ENCODE data around the gene GGNBP2. TPM values are rescaled to one million over a fixed set of nuclear protein-coding genes. Genes with fewer than 3 reads are reported as not detected.

GGNBP2 gene
- total RNA-seq, 1 donor from 2014 or later = 71.2 TPM

DNA sequence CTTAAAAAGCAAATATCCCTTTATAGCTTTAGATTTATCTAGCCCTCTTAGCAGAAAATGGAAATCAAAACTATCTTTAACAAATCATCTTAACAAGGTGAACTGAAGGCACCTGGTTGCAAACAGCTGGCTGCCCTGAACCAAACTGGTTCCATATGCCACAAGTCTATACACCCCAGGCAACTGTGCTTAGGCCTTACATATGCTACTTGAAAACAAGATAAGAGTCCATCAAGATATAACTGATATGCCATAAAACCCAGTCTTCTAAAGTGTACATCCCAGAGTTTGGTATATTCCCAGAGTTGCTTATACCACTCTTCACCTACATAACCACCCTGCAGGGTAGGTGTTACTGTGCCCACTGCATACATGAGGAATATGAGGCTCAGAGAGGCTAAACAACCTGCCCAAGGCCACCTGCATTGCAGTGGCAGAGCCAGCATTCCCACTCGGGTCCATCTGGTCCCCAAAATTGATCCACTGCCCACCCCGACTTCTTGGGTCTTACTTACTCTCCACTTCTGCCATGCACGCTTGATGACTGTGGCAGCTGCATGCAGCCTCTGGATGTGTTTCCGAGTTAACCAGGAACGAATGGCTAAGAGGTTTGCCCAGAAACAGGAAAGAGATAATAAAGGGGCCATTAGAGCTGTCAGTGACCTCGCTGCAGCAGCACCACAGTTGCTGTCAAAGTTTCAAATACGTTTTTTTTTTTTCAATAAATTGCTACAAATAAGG lies 46.0 kb upstream of the GGNBP2 start:
- TF ChIP-seq, protein P1, sequence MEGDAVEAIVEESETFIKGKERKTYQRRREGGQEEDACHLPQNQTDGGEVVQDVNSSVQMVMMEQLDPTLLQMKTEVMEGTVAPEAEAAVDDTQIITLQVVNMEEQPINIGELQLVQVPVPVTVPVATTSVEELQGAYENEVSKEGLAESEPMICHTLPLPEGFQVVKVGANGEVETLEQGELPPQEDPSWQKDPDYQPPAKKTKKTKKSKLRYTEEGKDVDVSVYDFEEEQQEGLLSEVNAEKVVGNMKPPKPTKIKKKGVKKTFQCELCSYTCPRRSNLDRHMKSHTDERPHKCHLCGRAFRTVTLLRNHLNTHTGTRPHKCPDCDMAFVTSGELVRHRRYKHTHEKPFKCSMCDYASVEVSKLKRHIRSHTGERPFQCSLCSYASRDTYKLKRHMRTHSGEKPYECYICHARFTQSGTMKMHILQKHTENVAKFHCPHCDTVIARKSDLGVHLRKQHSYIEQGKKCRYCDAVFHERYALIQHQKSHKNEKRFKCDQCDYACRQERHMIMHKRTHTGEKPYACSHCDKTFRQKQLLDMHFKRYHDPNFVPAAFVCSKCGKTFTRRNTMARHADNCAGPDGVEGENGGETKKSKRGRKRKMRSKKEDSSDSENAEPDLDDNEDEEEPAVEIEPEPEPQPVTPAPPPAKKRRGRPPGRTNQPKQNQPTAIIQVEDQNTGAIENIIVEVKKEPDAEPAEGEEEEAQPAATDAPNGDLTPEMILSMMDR (IDR thresholded peaks at IDR 0.05; ENCODE audit: unreplicated experiment) = no peak
- no peaks in the 10 kb centered on the region for H3K27me3 Mint-ChIP-seq (ENCODE audit: low read depth)
- peaks cover 22% of the 10 kb centered on the region for H3K36me3 Mint-ChIP-seq
- H3K9me3 Mint-ChIP-seq = no peaks in the 10 kb centered on the region
- H3K4me1 Mint-ChIP-seq = no peaks in the 10 kb centered on the region
- no peak overlapping the region for H3K4me3 Mint-ChIP-seq
- DNase-seq (ENCODE audit: low spot score in 2 of 2, unreplicated experiment in 2 of 2) = no peak
- no peak overlapping the region for H3K27ac Mint-ChIP-seq

DNA sequence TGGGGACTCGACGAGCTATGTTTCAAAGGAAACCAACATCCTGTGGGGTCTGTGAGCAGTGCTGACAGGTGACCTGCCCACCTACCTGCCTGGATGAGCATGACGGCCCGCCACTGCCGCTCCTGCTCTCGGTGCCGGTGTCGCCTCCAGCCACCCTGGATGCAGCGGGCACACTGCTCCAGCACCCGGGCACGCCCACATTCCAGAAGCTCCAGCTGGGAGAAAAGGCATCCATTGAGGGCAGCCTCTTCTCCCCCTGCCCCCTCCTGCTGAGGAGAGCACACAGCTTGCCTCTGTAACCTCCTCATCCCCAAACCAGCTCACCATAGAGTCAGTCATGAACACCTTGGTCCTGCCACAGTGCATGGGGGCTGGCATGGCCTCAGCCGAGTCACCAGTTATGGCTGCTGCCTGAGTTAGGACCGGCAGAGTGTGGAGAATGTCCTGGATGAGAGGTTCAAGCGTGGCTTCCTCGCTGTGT lies 43.9 kb upstream of the GGNBP2 start:
- H3K27ac Mint-ChIP-seq = no peak overlapping the region
- TF ChIP-seq, protein P1 (IDR thresholded peaks at IDR 0.05; ENCODE audit: unreplicated experiment) = no peak
- no peaks in the 10 kb centered on the region for H3K9me3 Mint-ChIP-seq
- H3K27me3 Mint-ChIP-seq (ENCODE audit: low read depth) = no peaks in the 10 kb centered on the region
- DNase-seq (ENCODE audit: low spot score in 2 of 2, unreplicated experiment in 2 of 2) = no peak
- no peaks in the 10 kb centered on the region for H3K4me1 Mint-ChIP-seq
- H3K36me3 Mint-ChIP-seq = peaks cover 19% of the 10 kb centered on the region
- H3K4me3 Mint-ChIP-seq = no peak overlapping the region

DNA sequence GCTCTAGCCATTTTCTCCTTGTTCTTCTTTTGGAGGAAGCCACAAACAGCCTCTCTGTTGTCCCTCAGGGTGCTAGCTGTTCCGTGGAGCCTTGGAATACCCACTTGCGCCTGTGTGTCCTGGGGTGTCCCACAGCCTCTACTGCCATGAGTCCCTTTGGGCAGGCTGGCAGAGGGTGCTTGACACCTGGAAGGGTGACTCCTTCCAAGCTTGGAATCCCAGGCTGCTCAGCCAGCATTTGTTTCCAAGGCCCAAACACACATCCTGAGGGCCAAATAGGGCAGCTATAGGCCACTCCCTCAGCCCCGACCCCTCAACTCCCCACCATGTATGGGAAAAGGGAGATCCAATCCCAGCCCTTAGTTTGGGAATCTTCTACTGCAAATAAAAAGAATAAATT lies 43.4 kb upstream of the GGNBP2 start:
- no peaks in the 10 kb centered on the region for H3K4me1 Mint-ChIP-seq
- DNase-seq (ENCODE audit: low spot score in 2 of 2, unreplicated experiment in 2 of 2) = no peak
- TF ChIP-seq, protein P1 (IDR thresholded peaks at IDR 0.05; ENCODE audit: unreplicated experiment) = no peak
- H3K27me3 Mint-ChIP-seq (ENCODE audit: low read depth) = no peaks in the 10 kb centered on the region
- no peak overlapping the region for H3K4me3 Mint-ChIP-seq
- no peak overlapping the region for H3K27ac Mint-ChIP-seq
- H3K36me3 Mint-ChIP-seq = peaks cover 14% of the 10 kb centered on the region
- no peaks in the 10 kb centered on the region for H3K9me3 Mint-ChIP-seq

DNA sequence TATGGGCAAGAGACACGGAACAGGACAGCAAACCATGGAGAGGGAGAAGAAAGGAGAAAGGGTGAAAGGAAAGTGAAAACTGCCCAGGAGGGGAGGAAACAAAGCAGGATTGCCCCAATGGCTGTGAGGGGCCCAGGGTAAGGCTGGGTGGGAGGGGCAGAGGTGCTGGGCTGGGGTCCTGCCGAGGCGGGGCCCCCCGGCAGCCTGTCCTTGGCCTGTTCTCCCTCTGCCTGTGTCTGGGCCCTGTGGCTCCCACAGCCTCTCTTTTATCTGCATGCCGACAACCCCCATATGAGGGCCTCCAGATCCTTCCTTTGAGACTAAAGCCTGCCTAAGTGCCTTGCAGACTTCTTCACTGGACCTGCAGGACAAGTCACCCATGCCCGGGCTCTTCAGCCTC lies 42.8 kb upstream of the GGNBP2 start:
- H3K9me3 Mint-ChIP-seq = no peaks in the 10 kb centered on the region
- no peaks in the 10 kb centered on the region for H3K27me3 Mint-ChIP-seq (ENCODE audit: low read depth)
- TF ChIP-seq, protein P1 (IDR thresholded peaks at IDR 0.05; ENCODE audit: unreplicated experiment) = no peak
- no peak overlapping the region for H3K4me3 Mint-ChIP-seq
- no peak for DNase-seq (ENCODE audit: low spot score in 2 of 2, unreplicated experiment in 2 of 2)
- peaks cover 12% of the 10 kb centered on the region for H3K36me3 Mint-ChIP-seq
- no peak overlapping the region for H3K27ac Mint-ChIP-seq
- no peaks in the 10 kb centered on the region for H3K4me1 Mint-ChIP-seq

DNA sequence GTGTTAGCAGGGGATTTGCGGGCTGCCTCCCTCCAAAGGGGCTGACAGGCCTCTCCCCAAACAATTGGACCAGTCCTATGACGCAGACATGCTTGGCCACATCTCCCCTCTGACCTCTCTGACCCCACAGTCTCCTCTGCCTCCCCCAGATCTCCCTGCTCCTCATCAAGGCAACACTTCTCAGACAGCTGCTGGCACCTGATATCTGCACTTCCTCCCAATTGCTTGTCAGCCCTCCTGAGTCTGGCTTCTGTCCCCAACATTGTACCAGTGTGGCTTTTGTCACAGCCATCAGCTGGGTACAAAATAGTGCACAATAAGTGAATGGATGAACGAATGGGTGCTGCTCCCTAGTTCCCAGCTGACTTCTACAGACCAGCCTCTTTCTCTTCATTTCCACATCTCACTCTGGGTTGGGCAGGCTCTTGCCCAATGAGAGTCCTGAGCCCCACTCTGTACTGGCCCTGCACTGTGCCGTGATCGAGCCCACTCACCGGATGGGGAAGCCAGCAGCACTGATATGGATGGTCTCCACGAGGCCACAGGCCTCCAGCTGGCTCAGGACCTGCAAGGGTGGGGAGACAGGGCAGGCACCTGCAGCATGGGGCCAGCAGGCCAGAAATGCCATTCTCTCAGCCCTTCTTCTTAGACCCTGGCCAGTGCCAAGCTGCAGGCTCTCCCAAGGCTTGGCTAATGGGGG lies 41.1 kb upstream of the GGNBP2 start:
- no peaks in the 10 kb centered on the region for H3K27me3 Mint-ChIP-seq (ENCODE audit: low read depth)
- no peak overlapping the region for H3K4me3 Mint-ChIP-seq
- TF ChIP-seq, protein P1 (IDR thresholded peaks at IDR 0.05; ENCODE audit: unreplicated experiment) = no peak
- H3K4me1 Mint-ChIP-seq = no peaks in the 10 kb centered on the region
- peaks cover 12% of the 10 kb centered on the region for H3K36me3 Mint-ChIP-seq
- H3K9me3 Mint-ChIP-seq = no peaks in the 10 kb centered on the region
- no peak for DNase-seq (ENCODE audit: low spot score in 2 of 2, unreplicated experiment in 2 of 2)
- H3K27ac Mint-ChIP-seq = no peak overlapping the region
